Pancreas (tissue), 10 donors: ENCODE measurements around the gene SLAMF8. TPM values are rescaled to one million over a fixed set of nuclear protein-coding genes. Genes with fewer than 3 reads are reported as not detected.
A peak's percentile ranks its signal among the peaks of the same experiment; 100 is the strongest.

Source experiments
- ATAC-seq, 4 donors: fragments of 200-7000 bp; cut with Tn5 transposase; one replicate each; pipeline versions ENCODE4 v1.8.0 to v1.9.1; 2020; ENCODE audit warnings: mild to moderate bottlenecking in 4 of 4, moderate library complexity in 4 of 4
- DNase-seq, 6 donors: peaks; one replicate each; pipeline ENCODE4 v3.0.0-alpha.2; 2020
- FAIRE-seq: peaks from 2 replicates; lab custom pipeline; 2012; peaks lifted over from hg19 to GRCh38; lab: Jason Lieb, UNC
- H3K27ac ChIP-seq, 4 donors: fragments of 200-600 bp; sonication (generic); 1 replicate in 3 of 4; 2 replicates in 1 of 4; pipeline versions ENCODE4 v1.5.0 to v1.8.0; 2020
- H3K27me3 ChIP-seq, 4 donors: fragments of 200-600 bp; one replicate each; pipeline ENCODE4 v1.8.0; 2021
- H3K36me3 ChIP-seq, 3 donors: fragments of 200-600 bp; sonication (generic) in 1 of 3; one replicate each; pipeline versions ENCODE4 v1.5.0 to v1.8.0; 2020 to 2021
- H3K4me1 ChIP-seq, 3 donors: fragments of 200-600 bp; one replicate each; pipeline ENCODE4 v1.8.0; 2021
- H3K4me3 ChIP-seq, 4 donors: fragments of 200-600 bp; sonication (generic) in 2 of 4; one replicate each; pipeline versions ENCODE4 v1.5.0 to v1.8.0; 2020 to 2021
- H3K9me3 ChIP-seq, 4 donors: fragments of 200-600 bp; one replicate each; pipeline ENCODE4 v1.8.0; 2021
- WGBS, 2 donors: extraction: QIAGEN DNeasy Blood & Tissue Kit; methylation state at CpG; one replicate each; pipeline ENCODE4 v1.1.7; 2013; 5-methylcytosine and 5-hydroxymethylcytosine counted together
- intact Hi-C, 3 donors: fragments of 100-400 bp; cut with DNase I; formaldehyde crosslinking; loops; one replicate each; pipeline versions ENCODE4 v1.11.1 to v1.14.2; 2022
- polyA plus RNA-seq, 2 donors: library from polyadenylated mRNA; stranded (reverse); fragments of 200-250 nt; gene quantifications; one replicate each; pipeline ENCODE4 v1.2.3, GENCODE V29; 2013
- total RNA-seq, 6 donors: library from RNA; stranded (reverse); fragmentation: NEBNext Ultra II Directional in 4 of 6; extraction: Animal tissue kit (Norgen Biotek cat#: 25700) in 4 of 6; gene quantifications; one replicate each; pipeline versions ENCODE4 v1.2.1 to v1.2.4, GENCODE V29; 2021 to 2023
- TF ChIP-seq, protein P1 (sequence below), 4 donors: fragments of 200-600 bp; sonication (generic) in 3 of 4; IDR thresholded peaks; one replicate each; pipeline versions ENCODE4 v1.5.0 to v1.8.0; 2021; ENCODE audit warnings: antibody characterized with exemption in 4 of 4
- donor health status: healthy with polysubstance abuse.
- donor health status: DM: no; HTN: no; CAD: no; lungs with moderate emphysema.
- donor health status: DM: no; HTN: no; CAD: no.
- donor health status: control.
- donor health status: control.
- donor health status: Bipolar disorder and iron deficiency.
- donor health status: DM: yes; HTN: yes; CAD: no.
- donor health status: DM: no; HTN: no; CAD: no.
- donor health status: DM: no; HTN: no; CAD: no.
- donor health status: DM: yes; HTN: yes; CAD: no.

SLAMF8 gene
- total and polyA plus RNA-seq, 8 donors: 0.38 to 8.8 (median 0.46) TPM; not detected in 1

DNA sequence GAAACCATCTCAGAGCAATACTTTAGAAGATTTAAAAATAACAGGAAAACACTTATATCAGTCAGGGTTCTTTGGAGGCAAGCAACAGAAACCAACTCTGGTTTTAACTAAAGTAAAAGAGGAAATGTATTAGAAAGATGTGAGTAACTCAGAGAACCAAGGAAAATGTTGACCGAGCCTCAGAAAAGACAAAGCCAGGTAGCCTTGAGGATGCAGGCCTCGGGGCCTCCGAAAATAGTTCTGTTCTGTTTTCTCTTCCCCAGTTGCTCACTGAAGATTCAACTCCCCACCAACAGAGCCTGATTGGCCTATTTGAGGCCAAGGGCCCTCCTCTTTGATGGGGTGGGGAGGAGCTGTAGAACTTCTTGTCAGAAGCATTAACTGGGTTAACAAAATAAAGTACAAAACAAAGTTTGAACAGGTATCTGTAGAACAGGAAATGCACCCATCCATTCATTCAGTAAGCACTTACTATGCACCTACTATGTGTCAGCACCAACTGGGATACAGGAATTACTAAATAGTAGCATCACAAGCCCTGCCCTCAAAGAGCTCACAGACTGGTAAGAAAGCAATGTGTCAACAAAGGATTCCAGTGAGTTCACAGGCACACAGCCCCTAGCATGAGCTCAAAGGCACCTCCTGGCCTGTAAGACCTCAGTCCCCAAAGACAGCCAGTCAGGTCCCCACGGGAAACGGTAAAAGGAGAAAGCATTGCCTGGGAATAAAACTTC is 12.6 kb downstream of the SLAMF8 start:
- ATAC-seq: no peak
- intact Hi-C loops: no loop called here

DNA sequence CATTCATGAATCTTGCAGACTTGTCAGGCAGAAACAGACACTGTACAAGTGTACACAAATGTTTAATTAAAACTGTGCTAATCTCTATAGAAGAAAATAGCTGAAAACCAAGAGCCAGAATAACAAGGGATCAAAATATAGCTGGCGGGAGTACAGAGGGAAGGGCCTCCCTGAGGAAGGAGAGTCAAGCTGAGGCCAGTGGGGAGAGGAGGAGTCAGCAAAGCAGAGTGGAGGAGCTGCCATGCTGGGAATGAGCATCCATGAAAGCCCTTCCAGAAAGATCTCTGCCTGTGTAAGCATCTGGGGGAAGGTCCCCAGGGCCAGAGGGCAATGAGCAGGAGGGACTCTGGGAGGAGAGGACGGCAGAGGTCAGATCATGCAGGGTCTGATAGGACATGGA is 15.1 kb downstream of the SLAMF8 start:
- Histone ChIP-seq H3K27me3 (no peaks in the 10 kb centered on the region), H3K27ac (no peak overlapping the region), H3K4me3 (no peak overlapping the region), H3K9me3 (no peaks in the 10 kb centered on the region), H3K36me3 (no peaks in the 10 kb centered on the region), H3K4me1 (no peaks in the 10 kb centered on the region)
- FAIRE-seq (no peak), ATAC-seq (no peak), DNase-seq (no peak)
- WGBS, 2 donors: 87 to 97% methylated on average over 2 of the region's 2 CpGs
- TF ChIP-seq, protein P1, sequence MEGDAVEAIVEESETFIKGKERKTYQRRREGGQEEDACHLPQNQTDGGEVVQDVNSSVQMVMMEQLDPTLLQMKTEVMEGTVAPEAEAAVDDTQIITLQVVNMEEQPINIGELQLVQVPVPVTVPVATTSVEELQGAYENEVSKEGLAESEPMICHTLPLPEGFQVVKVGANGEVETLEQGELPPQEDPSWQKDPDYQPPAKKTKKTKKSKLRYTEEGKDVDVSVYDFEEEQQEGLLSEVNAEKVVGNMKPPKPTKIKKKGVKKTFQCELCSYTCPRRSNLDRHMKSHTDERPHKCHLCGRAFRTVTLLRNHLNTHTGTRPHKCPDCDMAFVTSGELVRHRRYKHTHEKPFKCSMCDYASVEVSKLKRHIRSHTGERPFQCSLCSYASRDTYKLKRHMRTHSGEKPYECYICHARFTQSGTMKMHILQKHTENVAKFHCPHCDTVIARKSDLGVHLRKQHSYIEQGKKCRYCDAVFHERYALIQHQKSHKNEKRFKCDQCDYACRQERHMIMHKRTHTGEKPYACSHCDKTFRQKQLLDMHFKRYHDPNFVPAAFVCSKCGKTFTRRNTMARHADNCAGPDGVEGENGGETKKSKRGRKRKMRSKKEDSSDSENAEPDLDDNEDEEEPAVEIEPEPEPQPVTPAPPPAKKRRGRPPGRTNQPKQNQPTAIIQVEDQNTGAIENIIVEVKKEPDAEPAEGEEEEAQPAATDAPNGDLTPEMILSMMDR (IDR thresholded peaks at IDR 0.05): no peak
- intact Hi-C loops: no loop called here

More for the DNA sequence above, 12.6 kb downstream of the SLAMF8 start:
- H3K9me3 ChIP-seq: no peaks in the 10 kb centered on the region
- FAIRE-seq (no peak), DNase-seq (no peak)
- H3K27ac ChIP-seq: no peak overlapping the region
- WGBS, 2 donors: 90 to 95% methylated on average over 5 of the region's 5 CpGs
- TF ChIP-seq, protein P1 (IDR thresholded peaks at IDR 0.05): no peak
- H3K4me1 ChIP-seq: no peaks in the 10 kb centered on the region
- H3K4me3 ChIP-seq: no peak overlapping the region
- no peaks in the 10 kb centered on the region for H3K36me3 ChIP-seq
- H3K27me3 ChIP-seq: no peaks in the 10 kb centered on the region

DNA sequence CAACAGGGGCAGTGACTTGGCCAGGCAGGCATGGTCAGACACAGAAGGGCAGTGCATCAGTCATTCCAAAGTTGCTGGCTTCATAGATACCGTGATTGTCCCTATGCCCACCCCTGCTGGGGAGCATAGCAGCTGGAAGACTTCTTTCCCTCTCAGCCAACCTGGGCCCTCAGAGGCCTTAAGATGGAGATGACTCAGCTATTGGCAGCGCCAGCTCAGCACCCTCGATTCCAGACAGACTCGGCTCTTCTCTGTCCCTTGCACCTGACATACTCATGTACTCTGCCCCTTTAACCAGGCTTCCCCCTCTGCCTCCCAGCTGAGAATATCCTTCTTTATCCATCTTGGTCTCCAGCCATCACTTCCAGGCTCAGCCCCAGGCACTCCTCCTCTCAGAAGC is 16.8 kb downstream of the SLAMF8 start:
- no peaks in the 10 kb centered on the region for H3K27me3 ChIP-seq
- TF ChIP-seq, protein P1 (IDR thresholded peaks at IDR 0.05): no peak
- ATAC-seq (no peak), DNase-seq (no peak), FAIRE-seq (no peak)
- no peaks in the 10 kb centered on the region for H3K4me1 ChIP-seq
- H3K36me3 ChIP-seq: no peaks in the 10 kb centered on the region
- intact Hi-C loops: no loop called here
- H3K4me3 ChIP-seq: no peak overlapping the region
- WGBS, 2 donors: 86 to 87% methylated on average over 4 of the region's 4 CpGs
- H3K9me3 ChIP-seq: no peaks in the 10 kb centered on the region
- no peak overlapping the region for H3K27ac ChIP-seq

DNA sequence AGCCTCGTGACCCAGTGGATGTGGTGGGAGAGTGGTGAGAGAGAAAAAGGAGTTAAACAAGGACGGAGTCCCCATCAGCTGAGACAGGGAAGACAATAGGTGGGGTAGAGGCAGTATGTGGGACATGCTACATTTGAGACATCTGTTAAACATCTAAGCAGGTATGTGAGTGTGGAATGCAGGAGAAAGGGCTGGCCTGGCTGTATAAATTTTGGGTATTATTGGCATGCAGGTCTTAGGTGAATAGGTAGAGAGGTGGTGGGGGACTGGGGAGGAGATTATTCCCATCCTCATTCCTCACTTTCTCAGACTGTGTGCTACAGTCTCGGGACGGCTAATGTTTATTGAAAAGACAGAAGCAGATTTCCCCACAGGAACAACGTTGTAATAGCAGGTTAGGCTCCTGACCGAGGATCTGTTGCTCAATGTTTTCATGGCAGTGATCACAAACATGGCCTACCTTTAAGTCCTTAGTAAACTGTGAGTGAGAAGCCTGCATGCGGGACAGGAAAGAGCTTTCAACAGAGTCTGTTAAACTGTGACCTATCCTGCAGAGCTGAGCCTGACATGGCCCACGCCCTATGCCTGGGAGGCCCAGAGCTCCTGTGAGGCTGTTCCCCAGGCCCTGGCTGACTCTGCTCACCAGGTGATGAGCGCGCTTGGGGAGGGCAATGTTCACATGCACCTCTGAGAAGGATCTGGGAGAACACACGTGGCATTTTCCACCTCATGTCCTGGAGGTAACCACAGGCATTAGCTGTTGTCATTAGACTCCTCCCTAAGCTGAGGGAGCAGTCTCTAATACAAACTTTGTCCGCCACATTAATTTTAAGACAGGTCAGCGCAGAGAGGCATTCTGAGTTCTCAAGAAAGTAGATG is 19.3 kb downstream of the SLAMF8 start:
- 70 to 77% methylated on average over 13 of the region's 13 CpGs for WGBS, 2 donors
- TF ChIP-seq, protein P1 (IDR thresholded peaks at IDR 0.05): no peak
- intact Hi-C loops: no loop called here
- Histone ChIP-seq H3K36me3 (no peaks in the 10 kb centered on the region), H3K27me3 (no peaks in the 10 kb centered on the region), H3K27ac (no peak overlapping the region), H3K4me3 (no peak overlapping the region), H3K9me3 (no peaks in the 10 kb centered on the region), H3K4me1 (no peaks in the 10 kb centered on the region)
- ATAC-seq (peak in 2 of 4 donors; percentile 34 to 52), FAIRE-seq (no peak), DNase-seq (no peak)
